Right lobe of liver (tissue), 4 donors: Measurements from ENCODE around the gene CLSTN2.

Experiments used
- CTCF ChIP-seq, 4 donors: fragments of 200-600 bp in 3 of 4; fragments of 450-650 bp in 1 of 4; IDR thresholded peaks; one replicate each; pipeline versions ENCODE4 v1.5.1 to v1.8.0; 2016 to 2022; ENCODE audit warnings: antibody characterized with exemption in 4 of 4, mild to moderate bottlenecking in 2 of 4
- POLR2A ChIP-seq: fragments of 450-650 bp; IDR thresholded peaks from one replicate; pipeline ENCODE4 v1.6.1; 2017; ENCODE audit warnings: antibody characterized with exemption, mild to moderate bottlenecking
- donor health status: DM: no; HTN: no; CAD: no.
- donor health status: DM: no; HTN: no; CAD: no.
- donor health status: DM: no; HTN: yes; CAD: no.

- no peak for TF ChIP-seq CTCF (IDR thresholded peaks at IDR 0.05)
- TF ChIP-seq POLR2A: no peak
Observed at GRCh38 chr3:139940622-139941021, 5.6 kb downstream of the CLSTN2 start.
